ENCODE data around the gene INPP5K.

DNA sequence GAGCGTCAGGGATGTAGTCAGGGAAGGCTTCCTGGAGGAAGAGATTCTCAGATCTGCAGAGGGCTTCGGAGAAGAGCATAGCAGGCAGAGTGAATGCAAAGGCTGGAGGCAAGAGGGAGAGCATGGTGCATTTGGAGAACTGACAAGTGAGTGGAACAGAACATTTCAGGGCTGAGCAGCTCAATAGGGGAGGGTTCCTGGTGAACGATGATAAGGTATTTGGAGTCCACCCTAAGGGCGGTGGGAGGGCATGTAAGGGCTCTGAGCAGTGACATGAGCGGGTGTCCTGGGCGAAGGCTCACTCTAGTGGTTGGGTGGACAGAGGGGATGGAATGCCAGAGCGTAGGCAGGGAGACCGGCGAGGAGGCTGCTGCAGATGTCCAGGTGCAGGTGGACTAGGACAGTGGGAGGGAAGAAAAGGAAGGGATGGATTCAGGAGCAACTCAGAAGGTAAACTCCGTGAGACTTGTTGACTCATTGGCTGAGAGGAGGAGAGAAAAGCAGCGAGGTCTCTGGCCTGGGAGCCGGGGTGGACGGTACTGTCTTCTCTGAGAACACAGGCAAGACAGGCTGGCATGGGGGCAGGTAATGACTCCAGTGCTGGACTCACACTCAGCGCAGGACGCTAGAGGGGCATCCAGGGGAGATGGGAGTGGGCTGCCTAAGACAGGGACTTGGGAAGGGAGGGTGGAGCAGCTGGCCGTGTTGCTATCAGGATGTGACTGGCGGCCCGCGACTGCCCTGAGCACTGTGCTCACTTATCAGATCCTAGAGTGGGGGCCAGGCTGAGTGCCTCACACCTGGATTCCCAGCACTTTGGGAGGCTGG is 47.6 kb upstream of the INPP5K start:
- TF ChIP-seq, protein P1, sequence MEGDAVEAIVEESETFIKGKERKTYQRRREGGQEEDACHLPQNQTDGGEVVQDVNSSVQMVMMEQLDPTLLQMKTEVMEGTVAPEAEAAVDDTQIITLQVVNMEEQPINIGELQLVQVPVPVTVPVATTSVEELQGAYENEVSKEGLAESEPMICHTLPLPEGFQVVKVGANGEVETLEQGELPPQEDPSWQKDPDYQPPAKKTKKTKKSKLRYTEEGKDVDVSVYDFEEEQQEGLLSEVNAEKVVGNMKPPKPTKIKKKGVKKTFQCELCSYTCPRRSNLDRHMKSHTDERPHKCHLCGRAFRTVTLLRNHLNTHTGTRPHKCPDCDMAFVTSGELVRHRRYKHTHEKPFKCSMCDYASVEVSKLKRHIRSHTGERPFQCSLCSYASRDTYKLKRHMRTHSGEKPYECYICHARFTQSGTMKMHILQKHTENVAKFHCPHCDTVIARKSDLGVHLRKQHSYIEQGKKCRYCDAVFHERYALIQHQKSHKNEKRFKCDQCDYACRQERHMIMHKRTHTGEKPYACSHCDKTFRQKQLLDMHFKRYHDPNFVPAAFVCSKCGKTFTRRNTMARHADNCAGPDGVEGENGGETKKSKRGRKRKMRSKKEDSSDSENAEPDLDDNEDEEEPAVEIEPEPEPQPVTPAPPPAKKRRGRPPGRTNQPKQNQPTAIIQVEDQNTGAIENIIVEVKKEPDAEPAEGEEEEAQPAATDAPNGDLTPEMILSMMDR (IDR thresholded peaks at IDR 0.05) = no peak
- no peak for TF ChIP-seq ZFX (IDR thresholded peaks at IDR 0.05; ENCODE audit: borderline replicate concordance)
